C4-2B (cell line): Measurements from ENCODE around the gene SMIM20.

Experiments used
- CTCF ChIP-seq: fragments of 450-650 bp; conservative IDR thresholded peaks from 2 replicates; pipeline ENCODE4 v1.5.1; 2017; ENCODE audit warnings: mild to moderate bottlenecking
- ZFX ChIP-seq: fragments of 450-650 bp; IDR thresholded peaks from 2 replicates; pipeline ENCODE4 v1.6.1; 2017

GRCh38 chr4:25890571-25891485 is 23.2 kb upstream of the SMIM20 start:
- no peak for TF ChIP-seq ZFX
- TF ChIP-seq CTCF: no peak
